ENCODE results near the gene SIGLEC1.

DNA sequence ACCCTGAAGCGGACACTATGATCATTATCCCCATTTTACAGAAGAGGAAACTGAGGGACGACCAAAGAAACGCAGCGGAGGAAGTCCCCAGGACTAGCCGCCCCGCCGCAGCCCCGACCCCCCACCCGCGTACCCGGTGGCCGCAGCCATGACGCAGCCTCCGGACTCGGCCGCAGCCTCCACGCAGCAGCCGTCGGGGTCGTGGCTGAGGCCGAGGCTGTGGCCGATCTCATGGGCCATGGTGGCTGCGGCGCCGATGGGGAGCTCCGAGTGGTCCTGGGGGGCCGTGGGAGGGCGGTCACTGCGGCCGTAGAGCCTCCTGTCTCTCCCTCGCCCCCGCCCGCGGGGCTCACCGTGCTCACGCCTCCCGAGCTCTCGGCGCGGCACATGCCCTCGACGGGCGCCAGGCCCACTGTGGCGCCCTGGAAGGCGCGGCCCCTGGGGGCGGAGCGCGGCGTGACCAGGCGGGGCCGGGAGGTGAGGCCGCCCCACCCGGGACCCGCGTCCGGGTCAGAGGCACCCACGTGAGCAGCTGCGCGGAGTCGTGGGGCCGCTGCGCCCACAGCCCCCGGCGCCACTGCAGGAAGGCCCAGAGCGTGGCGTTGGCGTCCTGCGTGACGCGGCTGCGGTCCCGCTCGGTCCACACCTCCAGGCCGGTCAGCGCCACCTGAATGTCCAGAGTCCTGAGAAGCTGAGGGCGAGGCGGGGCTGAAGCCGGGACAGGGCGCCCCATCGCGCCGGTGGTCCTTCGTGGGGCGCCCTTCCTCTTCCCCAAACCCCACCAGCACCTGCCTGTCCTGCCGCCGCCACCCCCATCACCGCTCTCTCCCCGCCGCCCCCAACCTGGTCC lies 39.0 kb downstream of the SIGLEC1 start:
- TF ChIP-seq, protein P1, sequence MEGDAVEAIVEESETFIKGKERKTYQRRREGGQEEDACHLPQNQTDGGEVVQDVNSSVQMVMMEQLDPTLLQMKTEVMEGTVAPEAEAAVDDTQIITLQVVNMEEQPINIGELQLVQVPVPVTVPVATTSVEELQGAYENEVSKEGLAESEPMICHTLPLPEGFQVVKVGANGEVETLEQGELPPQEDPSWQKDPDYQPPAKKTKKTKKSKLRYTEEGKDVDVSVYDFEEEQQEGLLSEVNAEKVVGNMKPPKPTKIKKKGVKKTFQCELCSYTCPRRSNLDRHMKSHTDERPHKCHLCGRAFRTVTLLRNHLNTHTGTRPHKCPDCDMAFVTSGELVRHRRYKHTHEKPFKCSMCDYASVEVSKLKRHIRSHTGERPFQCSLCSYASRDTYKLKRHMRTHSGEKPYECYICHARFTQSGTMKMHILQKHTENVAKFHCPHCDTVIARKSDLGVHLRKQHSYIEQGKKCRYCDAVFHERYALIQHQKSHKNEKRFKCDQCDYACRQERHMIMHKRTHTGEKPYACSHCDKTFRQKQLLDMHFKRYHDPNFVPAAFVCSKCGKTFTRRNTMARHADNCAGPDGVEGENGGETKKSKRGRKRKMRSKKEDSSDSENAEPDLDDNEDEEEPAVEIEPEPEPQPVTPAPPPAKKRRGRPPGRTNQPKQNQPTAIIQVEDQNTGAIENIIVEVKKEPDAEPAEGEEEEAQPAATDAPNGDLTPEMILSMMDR (conservative IDR thresholded peaks at IDR 0.05; ENCODE audit: low read depth, low read length), result no peak
- TF ChIP-seq POLR2A (IDR thresholded peaks at IDR 0.05; ENCODE audit: low read depth, low read length) (no peak), CHD1 (IDR thresholded peaks at IDR 0.05; ENCODE audit: low read depth, low read length) (no peak), CEBPB (IDR thresholded peaks at IDR 0.05; ENCODE audit: low read depth, low read length) (no peak), MAFK (IDR thresholded peaks at IDR 0.05; ENCODE audit: low read depth, low read length) (no peak), MXI1 (IDR thresholded peaks at IDR 0.05; ENCODE audit: borderline replicate concordance, low read depth, low read length) (no peak)
- TF ChIP-seq, protein P2, sequence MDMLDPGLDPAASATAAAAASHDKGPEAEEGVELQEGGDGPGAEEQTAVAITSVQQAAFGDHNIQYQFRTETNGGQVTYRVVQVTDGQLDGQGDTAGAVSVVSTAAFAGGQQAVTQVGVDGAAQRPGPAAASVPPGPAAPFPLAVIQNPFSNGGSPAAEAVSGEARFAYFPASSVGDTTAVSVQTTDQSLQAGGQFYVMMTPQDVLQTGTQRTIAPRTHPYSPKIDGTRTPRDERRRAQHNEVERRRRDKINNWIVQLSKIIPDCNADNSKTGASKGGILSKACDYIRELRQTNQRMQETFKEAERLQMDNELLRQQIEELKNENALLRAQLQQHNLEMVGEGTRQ (IDR thresholded peaks at IDR 0.05; ENCODE audit: low read depth, low read length), result no peak

Measured in IMR-90 (cell line).